ENCODE results near the gene GUCY2D.

The GUCY2D gene

GRCh38 chr17:8031950-8032349 lies 29.5 kb downstream of the GUCY2D start:
- TF ChIP-seq TSHZ2 (CRISPR knock-in tag; IDR thresholded peaks at IDR 0.05) = no peak
- TF ChIP-seq OSR1 (CRISPR knock-in tag; IDR thresholded peaks at IDR 0.05) = no peak
- no peak for ATAC-seq

- TF ChIP-seq BACH2 (CRISPR knock-in tag; IDR thresholded peaks at IDR 0.05; ENCODE audit: borderline replicate concordance) = no peak
- TF ChIP-seq ARNTL (CRISPR knock-in tag; IDR thresholded peaks at IDR 0.05; ENCODE audit: borderline replicate concordance, low read depth) = no peak
- TF ChIP-seq CREB5 (CRISPR knock-in tag; IDR thresholded peaks at IDR 0.05; ENCODE audit: low read depth) = no peak
- no peak for TF ChIP-seq ZC3H10 (CRISPR knock-in tag; IDR thresholded peaks at IDR 0.05)
- TF ChIP-seq TOX (CRISPR knock-in tag; IDR thresholded peaks at IDR 0.05; ENCODE audit: borderline replicate concordance) = no peak
- no peak for TF ChIP-seq TSHZ2 (CRISPR knock-in tag; IDR thresholded peaks at IDR 0.05)
- no peak for TF ChIP-seq TCF4 (CRISPR knock-in tag; IDR thresholded peaks at IDR 0.05; ENCODE audit: borderline replicate concordance)
- no peak for TF ChIP-seq ZNF565 (CRISPR knock-in tag; conservative IDR thresholded peaks at IDR 0.05; ENCODE audit: low read depth)
- TF ChIP-seq PPARA (CRISPR knock-in tag; IDR thresholded peaks at IDR 0.05; ENCODE audit: borderline replicate concordance) = no peak
- TF ChIP-seq ZNF70 (CRISPR knock-in tag; IDR thresholded peaks at IDR 0.05) = no peak
- no peak for TF ChIP-seq ISL1 (CRISPR knock-in tag; IDR thresholded peaks at IDR 0.05)
Observed at GRCh38 chr17:8032442-8032841, 30.0 kb downstream of the GUCY2D start.

GRCh38 chr17:8038954-8039610 lies 36.7 kb downstream of the GUCY2D start, which contains the start of gene ALOX15B:
Gene ALOX15B, plus strand, starts transcription at chr17:8039059. Its CDS starts 97 bp downstream, at chr17:8039156.
- TF ChIP-seq ZC3H10 (CRISPR knock-in tag; IDR thresholded peaks at IDR 0.05) = no peak
- TF ChIP-seq ZFP30 (CRISPR knock-in tag; IDR thresholded peaks at IDR 0.05) = no peak
- no peak for TF ChIP-seq ZNF565 (CRISPR knock-in tag; conservative IDR thresholded peaks at IDR 0.05; ENCODE audit: low read depth)
- no peak for TF ChIP-seq TCF4 (CRISPR knock-in tag; IDR thresholded peaks at IDR 0.05; ENCODE audit: borderline replicate concordance)
- TF ChIP-seq ZNF70 (CRISPR knock-in tag; IDR thresholded peaks at IDR 0.05) = no peak
- TF ChIP-seq PPARA (CRISPR knock-in tag; IDR thresholded peaks at IDR 0.05; ENCODE audit: borderline replicate concordance) = no peak
- ATAC-seq = no peak

More at GRCh38 chr17:8032442-8032841, 30.0 kb downstream of the GUCY2D start:
- no peak for ATAC-seq

- no peak for ATAC-seq
Observed at GRCh38 chr17:8039611-8040168, 37.3 kb downstream of the GUCY2D start.

More at GRCh38 chr17:8039611-8040168, 37.3 kb downstream of the GUCY2D start:
- TF ChIP-seq TOX (CRISPR knock-in tag; IDR thresholded peaks at IDR 0.05; ENCODE audit: borderline replicate concordance) (no peak), ZFP3 (CRISPR knock-in tag; IDR thresholded peaks at IDR 0.05) (no peak), CREB5 (CRISPR knock-in tag; IDR thresholded peaks at IDR 0.05; ENCODE audit: low read depth) (no peak), SNAI2 (CRISPR knock-in tag; IDR thresholded peaks at IDR 0.05) (no peak), PATZ1 (CRISPR knock-in tag; IDR thresholded peaks at IDR 0.05; ENCODE audit: borderline replicate concordance) (no peak), POU6F1 (CRISPR knock-in tag; IDR thresholded peaks at IDR 0.05; ENCODE audit: borderline replicate concordance, low read depth) (no peak), ESRRG (CRISPR knock-in tag; IDR thresholded peaks at IDR 0.05) (no peak), OSR1 (CRISPR knock-in tag; IDR thresholded peaks at IDR 0.05) (no peak), BACH2 (CRISPR knock-in tag; IDR thresholded peaks at IDR 0.05; ENCODE audit: borderline replicate concordance) (no peak), TCF4 (CRISPR knock-in tag; IDR thresholded peaks at IDR 0.05; ENCODE audit: borderline replicate concordance) (no peak), RARB (CRISPR knock-in tag; IDR thresholded peaks at IDR 0.05) (no peak), ARNTL (CRISPR knock-in tag; IDR thresholded peaks at IDR 0.05; ENCODE audit: borderline replicate concordance, low read depth) (no peak)
